ENCODE data around the gene ATP6V1B1.

DNA sequence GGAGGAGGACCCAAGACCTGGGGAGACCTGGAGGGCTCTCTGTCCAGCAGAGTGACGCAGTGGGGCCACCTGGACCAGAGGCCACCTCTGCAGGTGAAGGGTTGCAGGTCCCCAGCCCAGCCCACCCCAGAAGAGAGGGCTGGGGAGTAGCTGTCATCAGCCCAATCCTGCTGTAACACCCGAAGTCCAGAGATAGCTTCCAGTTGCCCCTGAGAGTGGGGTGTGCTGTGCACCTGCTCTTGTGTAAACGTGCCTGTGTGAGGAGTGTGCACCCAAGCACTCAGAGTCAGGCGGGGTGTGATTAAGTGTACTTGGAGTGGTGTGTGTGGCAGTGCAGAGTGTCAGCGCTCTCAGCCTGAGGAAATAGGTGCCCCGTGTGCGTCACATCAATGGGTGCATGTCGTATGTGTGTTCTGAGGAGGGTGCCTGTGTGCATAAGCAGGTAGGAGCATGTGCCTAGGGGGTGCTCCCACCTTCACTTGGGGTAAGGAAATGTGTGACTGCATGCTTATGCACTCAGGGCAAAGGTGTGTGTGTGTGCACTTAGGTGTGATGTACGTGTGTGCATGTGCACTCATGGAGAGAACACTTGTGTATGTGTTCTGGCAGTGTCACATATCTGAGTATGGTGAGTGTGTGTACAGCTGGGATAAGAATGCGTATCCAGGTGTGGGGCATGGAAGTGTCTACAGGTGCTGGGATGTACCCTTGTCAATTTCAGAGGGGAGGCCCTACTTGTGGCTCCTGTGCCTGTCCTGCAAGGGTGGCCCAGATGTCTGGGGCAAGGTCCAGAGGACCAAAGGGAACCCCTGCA, 672 bp downstream of the ATP6V1B1 start:
- TF ChIP-seq, protein P1, sequence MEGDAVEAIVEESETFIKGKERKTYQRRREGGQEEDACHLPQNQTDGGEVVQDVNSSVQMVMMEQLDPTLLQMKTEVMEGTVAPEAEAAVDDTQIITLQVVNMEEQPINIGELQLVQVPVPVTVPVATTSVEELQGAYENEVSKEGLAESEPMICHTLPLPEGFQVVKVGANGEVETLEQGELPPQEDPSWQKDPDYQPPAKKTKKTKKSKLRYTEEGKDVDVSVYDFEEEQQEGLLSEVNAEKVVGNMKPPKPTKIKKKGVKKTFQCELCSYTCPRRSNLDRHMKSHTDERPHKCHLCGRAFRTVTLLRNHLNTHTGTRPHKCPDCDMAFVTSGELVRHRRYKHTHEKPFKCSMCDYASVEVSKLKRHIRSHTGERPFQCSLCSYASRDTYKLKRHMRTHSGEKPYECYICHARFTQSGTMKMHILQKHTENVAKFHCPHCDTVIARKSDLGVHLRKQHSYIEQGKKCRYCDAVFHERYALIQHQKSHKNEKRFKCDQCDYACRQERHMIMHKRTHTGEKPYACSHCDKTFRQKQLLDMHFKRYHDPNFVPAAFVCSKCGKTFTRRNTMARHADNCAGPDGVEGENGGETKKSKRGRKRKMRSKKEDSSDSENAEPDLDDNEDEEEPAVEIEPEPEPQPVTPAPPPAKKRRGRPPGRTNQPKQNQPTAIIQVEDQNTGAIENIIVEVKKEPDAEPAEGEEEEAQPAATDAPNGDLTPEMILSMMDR (IDR thresholded peaks at IDR 0.05): no peak
- no peak for TF ChIP-seq POLR2AphosphoS5 (IDR thresholded peaks at IDR 0.05; ENCODE audit: insufficient read depth in 1 of 2, low read depth in 1 of 2)
- TF ChIP-seq POLR2A (IDR thresholded peaks at IDR 0.05): no peak
